K562 (cell line): ENCODE measurements around the gene NET1. TPM values are rescaled to one million over a fixed set of nuclear protein-coding genes. Genes with fewer than 3 reads are reported as not detected.

Experiments
- ATAC-seq: fragments of 200-7000 bp; cut with Tn5 transposase; 3 replicates; pipeline ENCODE4 v1.9.1; 2020; ENCODE audit warnings: moderate library complexity
- BruUV-seq: library from RNA; stranded (reverse); fragments of 400-500 nt; replicated peaks from 2 replicates; lab custom pipeline; 2021; lab: Mats Ljungman, UMichigan
- CTCF ChIA-PET: fragments of 300-600 bp; formaldehyde crosslinking; extraction: SDS; loops from one replicate; lab custom pipeline; 2021; ENCODE audit warnings: low intra/inter-chr PET ratio; lab: Yijun Ruan, JAX
- POLR2A ChIA-PET: fragments of 300-600, 350-650 bp; sonication (Branson Sonifier 250); formaldehyde crosslinking; extraction: SDS; loops from one replicate; lab custom pipeline; 2021; ENCODE audit warnings: antibody characterized with exemption, inconsistent platforms; lab: Yijun Ruan, JAX
- DNase-seq, 4 experiments: peaks; one replicate each; pipeline versions ENCODE4 v3.0.0 to v3.0.0-alpha.2; 2011 to 2018; ENCODE audit warnings: low spot score in 3 of 4, mixed read lengths in 3 of 4; ENCODE audit errors: extremely low read depth in 1 of 4
- FAIRE-seq: peaks from 2 replicates; lab custom pipeline; 2011; peaks lifted over from hg19 to GRCh38; lab: Jason Lieb, UNC
- H2AFZ ChIP-seq: 2 replicates; pipeline ENCODE4 v1.6.0; 2011; ENCODE audit warnings: low read depth, low read length, control low read depth, inconsistent platforms
- H3K27ac ChIP-seq: fragments of 200-600 bp; 3 replicates; pipeline ENCODE4 v1.8.0; 2011; ENCODE audit warnings: low read depth, mild to moderate bottlenecking, control low read depth, inconsistent platforms, low read length, moderate library complexity, mixed read lengths; ENCODE audit errors: extremely low read depth
- H3K27me3 ChIP-seq, 2 experiments: fragments of 300-600 bp in 1 of 2; 2 replicates in 1 of 2; 3 replicates in 1 of 2; pipeline versions ENCODE4 v1.6.0 to v1.8.0; 2011; ENCODE audit warnings: inconsistent platforms in 2 of 2, low read length in 2 of 2, mild to moderate bottlenecking in 1 of 2, mixed read lengths in 1 of 2, moderate library complexity in 1 of 2; ENCODE audit not compliant: control insufficient read depth in 2 of 2, insufficient read depth in 2 of 2
- H3K36me3 ChIP-seq: fragments of 300-600 bp; 3 replicates; pipeline ENCODE4 v1.8.0; 2011; ENCODE audit warnings: mild to moderate bottlenecking, low read length, inconsistent platforms; ENCODE audit not compliant: control insufficient read depth, insufficient read depth
- H3K4me1 ChIP-seq, 2 experiments: fragments of 200-600 bp in 1 of 2; replicated peaks in 1 of 2; 2 replicates in 1 of 2; 3 replicates in 1 of 2; pipeline versions ENCODE4 v1.5.1 to v1.8.0; 2011; ENCODE audit warnings: inconsistent platforms in 2 of 2, low read length in 2 of 2, mild to moderate bottlenecking in 1 of 2, mixed read lengths in 1 of 2, moderate library complexity in 1 of 2; ENCODE audit not compliant: control insufficient read depth in 2 of 2, insufficient read depth in 2 of 2
- H3K4me2 ChIP-seq: 2 replicates; pipeline ENCODE4 v1.6.1; 2011; ENCODE audit warnings: low read length, control low read depth, inconsistent platforms, mixed read lengths; ENCODE audit not compliant: insufficient read depth
- H3K4me3 ChIP-seq: fragments of 200-600 bp; sonication (generic), shearing (Covaris generic); 2 replicates; pipeline ENCODE4 v1.5.1; 2016; ENCODE audit warnings: control low read depth, inconsistent platforms
- H3K79me2 ChIP-seq: fragments of 200-600 bp; 3 replicates; pipeline ENCODE4 v1.8.0; 2011; ENCODE audit warnings: low read length, inconsistent platforms; ENCODE audit not compliant: control insufficient read depth, insufficient read depth
- H3K9ac ChIP-seq, 2 experiments: 2 replicates each; pipeline versions ENCODE4 v1.6.0 to v1.6.1; 2011; ENCODE audit warnings: low read depth in 2 of 2, low read length in 2 of 2, control low read depth in 1 of 2, inconsistent platforms in 1 of 2, mild to moderate bottlenecking in 1 of 2, mixed read lengths in 1 of 2; ENCODE audit not compliant: insufficient read depth in 1 of 2
- H3K9me1 ChIP-seq: one replicate; pipeline ENCODE4 v1.6.0; 2011; ENCODE audit warnings: inconsistent platforms, mild to moderate bottlenecking, low read length, moderate library complexity; ENCODE audit not compliant: control insufficient read depth, insufficient read depth
- H3K9me3 ChIP-seq: replicated peaks from 2 replicates; pipeline ENCODE4 v1.5.1; 2011; ENCODE audit warnings: low read depth, low read length, inconsistent platforms; ENCODE audit not compliant: control insufficient read depth, insufficient read depth
- H4K20me1 ChIP-seq: replicated peaks from 2 replicates; pipeline ENCODE4 v1.6.1; 2011; ENCODE audit warnings: low read length, inconsistent platforms, mixed read lengths; ENCODE audit not compliant: control insufficient read depth, insufficient read depth
- FOXO4 ChIP-seq: fragments of 450-650 bp; formaldehyde crosslinking; IDR thresholded peaks from 2 replicates; pipeline ENCODE4 v1.4.0; 2020; ENCODE audit warnings: mild to moderate bottlenecking, moderate library complexity
- FOXP4 ChIP-seq: sonication (generic); formaldehyde crosslinking; IDR thresholded peaks from 2 replicates; pipeline ENCODE4 v1.8.0; 2022; ENCODE audit warnings: mild to moderate bottlenecking, missing genetic modification reagents, borderline replicate concordance
- HNRNPK ChIP-seq: fragments of 200-400 bp; formaldehyde crosslinking; IDR thresholded peaks from one replicate; pipeline ENCODE4 v1.6.1; 2018; ENCODE audit warnings: mild to moderate bottlenecking, low read depth, low read length; ENCODE audit not compliant: poor library complexity, severe bottlenecking
- MXI1 ChIP-seq: IDR thresholded peaks from 2 replicates; pipeline ENCODE4 v1.6.1; 2011; ENCODE audit warnings: low read depth, mild to moderate bottlenecking, improper control_type of control experiment, low read length
- NELFE ChIP-seq: IDR thresholded peaks from 2 replicates; pipeline ENCODE4 v1.6.1; 2011; ENCODE audit warnings: mild to moderate bottlenecking; ENCODE audit not compliant: insufficient read depth, insufficient read length
- NFIC ChIP-seq: fragments of 450-650 bp; IDR thresholded peaks from 2 replicates; pipeline ENCODE4 v1.6.1; 2017; ENCODE audit warnings: mild to moderate bottlenecking, inconsistent platforms
- POLR2A ChIP-seq: fragments of 450-650 bp; conservative IDR thresholded peaks from 2 replicates; pipeline ENCODE4 v1.6.1; 2016
- PRDM10 ChIP-seq: fragments of 450-650 bp; IDR thresholded peaks from 2 replicates; pipeline ENCODE4 v1.6.1; 2018; ENCODE audit not compliant: partially characterized antibody
- RBBP5 ChIP-seq: fragments of 200-600 bp; sonication (generic); IDR thresholded peaks from 2 replicates; pipeline ENCODE4 v1.6.1; 2012; ENCODE audit warnings: borderline replicate concordance, mild to moderate bottlenecking, low read length, control low read depth, inconsistent platforms; ENCODE audit not compliant: insufficient read depth, poor library complexity, severe bottlenecking
- SMAD2 ChIP-seq: fragments of 150-350 bp; IDR thresholded peaks from 2 replicates; pipeline ENCODE4 v1.6.1; 2014; ENCODE audit warnings: low read depth, mild to moderate bottlenecking, low read length
- TCF15 ChIP-seq: fragments of 250-450 bp; sonication (Bioruptor Pico); IDR thresholded peaks from 2 replicates; pipeline ENCODE4 v1.8.0; 2022; ENCODE audit warnings: moderate library complexity, mild to moderate bottlenecking, inconsistent platforms
- ZNF212 ChIP-seq: fragments of 450-650 bp; formaldehyde crosslinking; IDR thresholded peaks from 2 replicates; pipeline ENCODE4 v1.4.0; 2020; ENCODE audit warnings: mild to moderate bottlenecking
- ZNF277 ChIP-seq: fragments of 250-450 bp; sonication (Bioruptor Pico); IDR thresholded peaks from 2 replicates; pipeline ENCODE4 v1.8.0; 2022; ENCODE audit warnings: inconsistent platforms, mild to moderate bottlenecking, moderate library complexity, borderline replicate concordance
- ZNF347 ChIP-seq: fragments of 450-650 bp; formaldehyde crosslinking; IDR thresholded peaks from 2 replicates; pipeline ENCODE4 v1.4.0; 2020; ENCODE audit warnings: low read depth, mild to moderate bottlenecking, moderate library complexity
- WGBS: fragments of 100-300 bp; shearing (Covaris generic); methylation state at CpG from one replicate; pipeline ENCODE4 v1.1.6; 2016; ENCODE audit warnings: low coverage, mixed read lengths; ENCODE audit not compliant: insufficient coverage; ENCODE audit errors: missing lambda C conversion rate; 5-methylcytosine and 5-hydroxymethylcytosine counted together
- in situ Hi-C: fragments of 300-500 bp; cut with MboI; formaldehyde crosslinking; loops from 4 replicates; pipeline ENCODE4 v1.15.0; 2018; ENCODE audit warnings: inconsistent platforms, mixed read lengths
- intact Hi-C: fragments of 100-400 bp; cut with micrococcal nuclease; formaldehyde crosslinking; loops from 2 replicates; pipeline ENCODE4 v1.14.2; 2022
- polyA plus RNA-seq, 8 experiments: library from polyadenylated mRNA; depleted of rRNA in 4 of 8; stranded (reverse) in 5 of 8; unstranded in 3 of 8; fragments of >200 nt; fragmentation: Nextera tagmentation in 2 of 8; fragmentation: Illumina TruSeq in 1 of 8; extraction: Ambion mirVana in 2 of 8; extraction: Trizol in 1 of 8; gene quantifications; 2 replicates each; pipeline versions ENCODE4 v1.2.1 to v1.2.3, GENCODE V29; 2011 to 2014; ENCODE audit warnings: inconsistent platforms in 1 of 8, missing spikeins in 1 of 8
- total RNA-seq, 7 experiments: library from RNA; depleted of rRNA in 6 of 7; stranded (reverse); fragments of >200 nt in 6 of 7; fragmentation: Illumina TruSeq in 2 of 7; extraction: Trizol in 2 of 7; gene quantifications; 2 replicates each; pipeline versions ENCODE4 v1.2.1 to v1.2.3, GENCODE V29; 2011 to 2021; ENCODE audit warnings: low replicate concordance in 1 of 7

NET1 gene
- total and polyA plus RNA-seq, 9 of the 15 experiments (the other 6 are each of a cell fraction or from before 2014, with no cell fraction given) = 47.4 to 258 (median 106) TPM

GRCh38 chr10:5395168-5395567, 17.2 kb upstream of the NET1 start:
- no peak overlapping the region for H3K27ac ChIP-seq
- ChIA-PET CTCF (no interaction called here), POLR2A (interaction anchor here (1.1 kb wide), 1 partner anchor 19 kb away, joined by 3 read pairs; no protein-coding TSS in a partner anchor)
- H3K27me3 ChIP-seq = no peaks in the 10 kb centered on the region
- 79% methylated on average over 18 of the region's 18 CpGs for WGBS
- no peak overlapping the region for H3K4me2 ChIP-seq
- TF ChIP-seq NELFE (no peak), ZNF347 (CRISPR knock-in tag) (no peak), RBBP5 (no peak), SMAD2 (no peak), MXI1 (no peak), FOXO4 (no peak), NFIC (no peak), ZNF277 (no peak), FOXP4 (no peak), PRDM10 (no peak), ZNF212 (CRISPR knock-in tag) (no peak), HNRNPK (no peak), TCF15 (CRISPR knock-in tag) (no peak), POLR2A (no peak)
- no peaks in the 10 kb centered on the region for H3K79me2 ChIP-seq
- intact Hi-C loops = no loop called here
- no peaks in the 10 kb centered on the region; a peak in 1 of 5 replicates for H3K4me1 ChIP-seq
- in situ Hi-C loops = no loop called here
- no peak overlapping the region for H3K4me3 ChIP-seq
- ATAC-seq (no peak), DNase-seq (no peak), FAIRE-seq (no peak)
- no peaks in the 10 kb centered on the region for H3K9me1 ChIP-seq
- no peaks in the 10 kb centered on the region; the same call in 2 of the 3 replicates for H3K36me3 ChIP-seq
- H4K20me1 ChIP-seq = no peaks in the 10 kb centered on the region
- no peak overlapping the region for H3K9ac ChIP-seq
- no peak overlapping the region for H2AFZ ChIP-seq
- no TSS peak for BruUV-seq
- H3K9me3 ChIP-seq = no peaks in the 10 kb centered on the region; the same call in none of the 2 replicates
